PC-3 (cell line): ENCODE data around the gene PCDH9. TPM values are rescaled to one million over a fixed set of nuclear protein-coding genes. Genes with fewer than 3 reads are reported as not detected.

Experiments
- ATAC-seq: fragments of 200-7000 bp; cut with Tn5 transposase; 2 replicates; pipeline ENCODE4 v1.9.1; 2020; ENCODE audit warnings: mild to moderate bottlenecking, moderate library complexity
- BruUV-seq: library from RNA; stranded (reverse); fragments of 400-500 nt; replicated peaks from 2 replicates; lab custom pipeline; 2021; lab: Mats Ljungman, UMichigan
- CTCF ChIA-PET: fragments of 300-600 bp; sonication (Branson Sonifier 250); formaldehyde crosslinking; loops from one replicate; lab custom pipeline; 2022; ENCODE audit warnings: antibody characterized with exemption; lab: Charles Lee
- POLR2A ChIA-PET: fragments of 300-600 bp; sonication (Branson Sonifier 250); formaldehyde crosslinking; loops from one replicate; lab custom pipeline; 2022; ENCODE audit warnings: antibody characterized with exemption; ENCODE audit not compliant: unreplicated experiment; lab: Charles Lee
- DNase-seq: peaks from one replicate; pipeline ENCODE4 v3.0.0-alpha.2; 2015
- H2AFZ ChIP-seq: fragments of 300-600 bp; sonication (generic); 2 replicates; pipeline ENCODE4 v1.6.0; 2016; ENCODE audit warnings: antibody characterized with exemption, low read length
- H3F3A ChIP-seq: fragments of 300-600 bp; sonication (generic); one replicate; pipeline ENCODE4 v1.6.0; 2017; ENCODE audit warnings: antibody characterized with exemption, low read length, control low read depth, mild to moderate bottlenecking; ENCODE audit not compliant: unreplicated experiment
- H3K27ac ChIP-seq: fragments of 300-600 bp; sonication (generic); 2 replicates; pipeline ENCODE4 v1.5.1; 2016; ENCODE audit warnings: mild to moderate bottlenecking, low read length
- H3K27me3 ChIP-seq: fragments of 300-600 bp; sonication (generic); 2 replicates; pipeline ENCODE4 v1.6.1; 2016; ENCODE audit warnings: low read length, mixed read lengths
- H3K36me3 ChIP-seq: fragments of 300-600 bp; sonication (generic); 2 replicates; pipeline ENCODE4 v1.6.1; 2016; ENCODE audit warnings: low read depth, mixed run types, low read length, mixed read lengths
- H3K4me1 ChIP-seq: fragments of 300-600 bp; sonication (generic); 2 replicates; pipeline ENCODE4 v1.5.1; 2016; ENCODE audit warnings: low read length; ENCODE audit not compliant: insufficient read depth
- H3K4me2 ChIP-seq: fragments of 300-600 bp; sonication (generic); 2 replicates; pipeline ENCODE4 v1.6.0; 2016; ENCODE audit warnings: low read length
- H3K4me3 ChIP-seq: fragments of 300-600 bp; sonication (generic); 2 replicates; pipeline ENCODE4 v1.5.1; 2016; ENCODE audit warnings: mild to moderate bottlenecking, low read length, mixed read lengths
- H3K79me2 ChIP-seq: fragments of 300-600 bp; sonication (generic); 2 replicates; pipeline ENCODE4 v1.6.1; 2017; ENCODE audit warnings: low read length, mixed read lengths
- H3K9ac ChIP-seq: fragments of 300-600 bp; sonication (generic); 2 replicates; pipeline ENCODE4 v1.6.0; 2016; ENCODE audit warnings: mild to moderate bottlenecking, low read length
- H3K9me2 ChIP-seq: fragments of 300-600 bp; sonication (generic); replicated peaks from 2 replicates; pipeline ENCODE4 v1.6.1; 2016; ENCODE audit warnings: mixed run types, low read length, mixed read lengths
- H3K9me3 ChIP-seq: fragments of 300-600 bp; sonication (generic); 2 replicates; pipeline ENCODE4 v1.6.1; 2016; ENCODE audit warnings: low read length, mixed read lengths
- H4K20me1 ChIP-seq: fragments of 300-600 bp; sonication (generic); 2 replicates; pipeline ENCODE4 v1.6.1; 2016; ENCODE audit warnings: low read length, mixed read lengths
- CTCF ChIP-seq: fragments of 300-600 bp; sonication (generic); conservative IDR thresholded peaks from 2 replicates; pipeline ENCODE4 v1.5.1; 2017; ENCODE audit warnings: antibody characterized with exemption, low read depth, mild to moderate bottlenecking, low read length
- EZH2 ChIP-seq: fragments of 300-600 bp; sonication (generic); IDR thresholded peaks from one replicate; pipeline ENCODE4 v1.6.1; 2017; ENCODE audit warnings: antibody characterized with exemption, mild to moderate bottlenecking, low read length; ENCODE audit not compliant: unreplicated experiment
- EZH2phosphoT487 ChIP-seq: fragments of 300-600 bp; sonication (generic); IDR thresholded peaks from 2 replicates; pipeline ENCODE4 v1.6.1; 2018; ENCODE audit warnings: mild to moderate bottlenecking, antibody characterized with exemption, low read length, borderline replicate concordance
- intact Hi-C: fragments of 100-400 bp; cut with micrococcal nuclease; formaldehyde crosslinking; loops from 2 replicates; pipeline ENCODE4 v1.9.0; 2023
- total RNA-seq: library from RNA; depleted of rRNA; stranded (reverse); fragments of >200 nt; gene quantifications from 2 replicates; pipeline ENCODE4 v1.2.3, GENCODE V29; 2014

PCDH9 gene
- total RNA-seq, 1 experiment from 2014 or later = 0.98 TPM

GRCh38 chr13:66995203-66995611 lies 234.9 kb downstream of the PCDH9 start:
- Histone ChIP-seq H3K9ac (no peak overlapping the region), H3K4me2 (no peak overlapping the region), H3K9me2 (no peaks in the 10 kb centered on the region), H4K20me1 (no peaks in the 10 kb centered on the region), H3K4me3 (no peak overlapping the region), H3F3A (no peaks in the 10 kb centered on the region), H3K79me2 (no peaks in the 10 kb centered on the region), H3K27me3 (no peaks in the 10 kb centered on the region), H3K9me3 (no peaks in the 10 kb centered on the region), H3K36me3 (no peaks in the 10 kb centered on the region), H3K27ac (no peak overlapping the region), H3K4me1 (no peaks in the 10 kb centered on the region), H2AFZ (no peak overlapping the region)
- TF ChIP-seq EZH2 (no peak), EZH2phosphoT487 (no peak), CTCF (no peak)
- ATAC-seq (no peak), DNase-seq (no peak)
- ChIA-PET POLR2A (no interaction called here), CTCF (no interaction called here)
- intact Hi-C loops = loop anchor here (10.0 kb wide), 1 partner anchor 230 kb away; no protein-coding TSS in a partner anchor
- BruUV-seq = no TSS peak

- ChIA-PET CTCF (no interaction called here), POLR2A (no interaction called here)
- H3K9me2 ChIP-seq = no peaks in the 10 kb centered on the region
- no peak overlapping the region for H3K4me3 ChIP-seq
- H3K79me2 ChIP-seq = no peaks in the 10 kb centered on the region
- H3K27me3 ChIP-seq = no peaks in the 10 kb centered on the region
- ATAC-seq (no peak), DNase-seq (no peak)
- no peak overlapping the region for H2AFZ ChIP-seq
- H3K4me1 ChIP-seq = no peaks in the 10 kb centered on the region
- H4K20me1 ChIP-seq = no peaks in the 10 kb centered on the region
- H3K9ac ChIP-seq = no peak overlapping the region
- H3K27ac ChIP-seq = no peak overlapping the region
- H3K9me3 ChIP-seq = no peaks in the 10 kb centered on the region
- H3K36me3 ChIP-seq = no peaks in the 10 kb centered on the region
- H3F3A ChIP-seq = no peaks in the 10 kb centered on the region
- no TSS peak for BruUV-seq
- TF ChIP-seq EZH2 (no peak), EZH2phosphoT487 (no peak)
- intact Hi-C loops = loop anchor here (10.0 kb wide), 1 partner anchor 230 kb away; no protein-coding TSS in a partner anchor
- H3K4me2 ChIP-seq = no peak overlapping the region
Measured at GRCh38 chr13:66994517-66995202, 235.5 kb downstream of the PCDH9 start.

GRCh38 chr13:66994097-66994496 lies 236.0 kb downstream of the PCDH9 start:
- Histone ChIP-seq H3K4me1 (no peaks in the 10 kb centered on the region), H3K9me3 (no peaks in the 10 kb centered on the region), H3K36me3 (no peaks in the 10 kb centered on the region), H3K4me3 (no peak overlapping the region), H3K9ac (no peak overlapping the region), H3K27ac (no peak overlapping the region), H2AFZ (no peak overlapping the region), H3K4me2 (no peak overlapping the region), H3K9me2 (no peaks in the 10 kb centered on the region), H3F3A (no peaks in the 10 kb centered on the region), H4K20me1 (no peaks in the 10 kb centered on the region), H3K27me3 (no peaks in the 10 kb centered on the region), H3K79me2 (no peaks in the 10 kb centered on the region)
- DNase-seq = no peak
- no peak for ATAC-seq
- no TSS peak for BruUV-seq
- CTCF ChIA-PET = no interaction called here
- POLR2A ChIA-PET = no interaction called here
- intact Hi-C loops = loop anchor here (10.0 kb wide), 1 partner anchor 231 kb away; no protein-coding TSS in a partner anchor
- TF ChIP-seq EZH2phosphoT487 (no peak), CTCF (no peak), EZH2 (no peak)
